Activated T-cell treated with anti-CD3 and anti-CD28 coated beads for 1 hour (primary cell): ENCODE results near the gene PHF20.
"Not testable (repeated sequence)": the region's sequence is repeated elsewhere in the genome, so short reads cannot be mapped to it uniquely, and the experiment has no call there.

ENCODE experiments used
- DNase-seq: peaks from one replicate; pipeline ENCODE4 v3.0.0-alpha.2; 2020; ENCODE audit warnings: low read depth

Gene PHF20

DNA sequence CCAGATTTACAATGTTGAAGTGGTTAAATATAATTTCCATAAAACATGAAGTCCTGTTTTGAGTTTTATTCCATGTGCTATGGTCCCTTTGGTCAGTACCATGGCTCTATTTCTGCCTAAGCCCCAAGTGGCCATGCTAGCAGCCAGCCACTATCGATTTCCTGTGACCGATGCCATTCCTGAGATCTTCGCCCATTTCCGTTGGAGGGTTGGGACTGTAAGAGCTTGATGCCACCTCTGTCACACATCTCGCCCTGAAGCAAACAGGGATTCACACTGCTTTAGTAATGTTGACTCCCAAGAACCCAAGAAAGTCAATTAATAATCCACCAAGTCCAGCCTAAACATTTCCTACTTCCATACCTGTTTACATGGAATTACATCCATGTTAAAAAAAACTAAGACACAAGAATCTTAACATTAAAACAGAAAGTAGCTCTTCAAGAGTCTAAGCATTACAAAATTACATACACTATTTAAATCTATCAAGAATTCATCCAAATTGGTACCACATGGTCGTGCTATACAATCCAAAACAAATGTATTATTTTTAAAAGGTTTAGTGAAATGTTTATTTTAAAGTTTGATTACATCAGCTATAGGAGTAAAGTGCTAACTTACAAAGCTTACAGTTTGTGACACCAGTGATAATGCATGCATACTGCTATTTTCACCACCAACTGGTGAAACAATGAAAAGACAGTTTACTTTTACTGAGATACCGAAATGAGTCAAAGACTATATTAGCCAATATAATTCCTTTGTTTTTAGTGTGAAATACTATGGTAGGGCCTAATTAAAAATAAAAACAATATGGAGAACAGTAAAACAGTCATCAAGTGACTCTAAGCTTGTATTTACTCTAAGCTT, 32.3 kb upstream of the PHF20 start:
- no peak for DNase-seq

GRCh38 chr20:35741892-35742740, 29.7 kb upstream of the PHF20 start, which contains the start of gene RBM39:
Gene RBM39 (minus strand): TSS chr20:35742260. CDS start chr20:35740874, 1,386 bp downstream.
- peak; percentile 97 for DNase-seq

GRCh38 chr20:35742741-35743523, 28.9 kb upstream of the PHF20 start:
- no peak for DNase-seq

GRCh38 chr20:35743693-35744491, 27.9 kb upstream of the PHF20 start:
- no peak for DNase-seq

GRCh38 chr20:35744492-35744841, 27.3 kb upstream of the PHF20 start:
- not testable (repeated sequence) for DNase-seq

DNA sequence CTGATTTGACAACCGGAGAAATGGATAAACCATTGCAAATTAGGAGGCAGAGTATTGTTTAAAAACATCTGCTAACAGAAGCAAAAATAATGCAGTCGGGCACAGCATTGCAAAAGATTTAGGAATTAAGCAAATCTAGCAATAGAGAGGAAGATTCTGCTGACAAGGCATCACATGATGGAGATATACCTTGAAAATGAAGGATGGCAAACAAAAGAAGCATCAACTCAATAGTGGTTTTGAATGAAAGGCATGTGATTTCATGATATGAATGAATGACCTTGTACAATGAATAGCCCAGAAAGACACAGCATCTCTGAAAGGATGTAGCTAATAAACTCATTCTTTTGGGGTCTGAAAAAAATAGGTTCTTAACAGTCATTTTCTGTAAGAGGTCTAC, 21.2 kb upstream of the PHF20 start:
- DNase-seq: no peak

DNA sequence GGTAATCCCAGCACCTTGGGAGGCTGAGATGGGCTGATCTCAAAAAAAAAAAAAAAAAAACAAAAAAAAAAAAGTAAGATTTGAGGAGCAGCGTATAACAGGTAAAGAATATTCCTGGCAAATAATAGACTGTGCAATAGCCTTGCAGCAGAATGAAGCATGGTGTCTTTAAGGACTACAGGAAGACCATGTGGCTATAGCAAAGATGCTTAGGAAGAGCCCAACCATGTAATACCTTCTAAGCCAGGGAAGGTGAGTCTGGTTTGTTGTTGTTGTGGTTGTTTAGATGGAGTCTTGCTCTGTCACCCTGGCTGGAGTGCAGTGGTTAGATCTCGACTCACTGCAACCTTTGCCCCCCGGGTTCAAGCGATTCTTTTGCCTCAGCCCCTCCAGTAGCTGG, 15.4 kb upstream of the PHF20 start:
- DNase-seq: no peak

DNA sequence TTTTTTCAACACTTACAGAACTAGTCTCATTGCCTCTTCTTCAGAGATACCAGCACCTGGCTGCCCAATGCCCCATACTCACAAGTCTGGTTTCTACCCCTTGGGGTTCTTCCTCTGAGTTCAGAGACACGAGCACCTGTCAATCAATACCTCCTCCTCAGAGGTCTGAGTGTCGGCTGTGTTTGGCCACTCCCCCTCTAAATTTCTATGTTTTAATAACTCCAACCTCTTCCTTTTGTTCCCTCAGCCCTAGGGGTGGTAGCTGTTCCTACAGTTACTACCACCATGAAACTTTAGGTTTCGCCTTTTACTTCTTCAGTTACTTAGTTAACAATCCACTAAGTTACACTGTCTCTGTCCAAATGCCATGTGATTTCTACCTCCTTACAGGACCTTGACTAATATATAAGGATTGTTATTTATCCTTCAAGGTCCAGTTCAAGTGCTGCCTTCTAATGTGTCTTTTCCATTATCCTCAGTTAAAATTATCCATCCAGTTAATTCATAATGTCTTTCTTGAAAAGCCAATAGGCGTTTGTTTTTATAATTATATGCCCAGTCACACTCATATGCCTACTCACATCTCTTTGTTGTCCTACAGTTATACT, 14.6 kb upstream of the PHF20 start:
- no peak for DNase-seq

DNA sequence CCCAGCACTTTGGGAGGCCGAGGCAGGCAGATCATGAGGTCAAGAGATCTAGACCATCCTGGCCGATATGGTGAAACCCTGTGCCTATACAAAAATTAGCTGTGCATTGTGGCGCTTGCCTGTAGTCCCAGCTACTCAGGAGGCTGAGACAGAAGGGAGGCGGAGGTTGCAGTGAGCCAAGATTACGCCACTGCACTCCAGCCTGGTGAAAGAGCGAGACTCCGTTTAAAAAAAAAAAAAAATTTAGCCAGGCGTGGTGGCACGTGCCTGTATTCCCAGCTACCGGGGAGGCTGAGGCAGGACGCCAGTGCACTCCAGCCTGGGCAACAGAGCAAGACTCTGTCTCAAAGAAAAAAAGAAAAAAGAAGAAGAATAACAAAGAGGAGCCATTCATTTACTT, 10.3 kb upstream of the PHF20 start:
- DNase-seq: not testable (repeated sequence)

DNA sequence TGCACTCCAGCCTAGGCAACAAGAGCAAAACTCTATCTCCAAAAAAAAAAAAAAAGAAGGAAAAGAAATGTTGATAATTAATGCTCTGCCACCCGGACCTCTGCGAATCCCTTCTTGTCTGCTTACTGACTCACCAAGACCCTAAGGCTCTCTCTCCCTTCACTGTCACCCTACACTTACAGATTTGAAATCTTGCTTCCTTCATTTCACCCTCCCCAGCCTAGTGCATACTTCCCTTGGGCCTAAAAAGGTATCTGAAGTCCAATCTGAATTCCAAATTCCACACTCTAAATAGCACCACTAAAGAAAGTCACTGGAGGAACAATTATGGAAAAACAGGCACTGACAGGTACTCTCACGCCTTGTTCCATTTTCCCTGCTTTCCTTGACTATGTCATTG, 9.4 kb upstream of the PHF20 start:
- DNase-seq: no peak

DNA sequence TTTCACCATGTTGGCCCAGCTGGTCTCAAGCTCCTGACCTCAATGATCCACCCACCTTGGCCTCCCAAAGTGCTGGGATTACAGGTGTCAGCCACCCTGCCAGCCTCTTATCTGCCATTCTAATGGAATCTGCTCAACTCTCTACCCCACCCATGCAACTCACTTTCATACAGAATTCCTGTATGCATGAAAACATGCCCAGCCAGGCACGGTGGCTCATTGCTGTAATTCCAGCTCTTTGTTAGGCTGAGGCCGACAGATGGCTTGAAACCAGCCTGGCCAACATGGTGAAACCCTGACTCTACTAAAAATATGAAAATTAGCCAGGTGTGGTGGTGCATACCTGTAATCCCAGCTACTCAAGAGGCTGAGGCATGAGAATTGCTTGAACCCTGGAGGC, 6.9 kb upstream of the PHF20 start:
- not testable (repeated sequence) for DNase-seq

GRCh38 chr20:35766843-35767242, 5.0 kb upstream of the PHF20 start:
- DNase-seq: no peak

DNA sequence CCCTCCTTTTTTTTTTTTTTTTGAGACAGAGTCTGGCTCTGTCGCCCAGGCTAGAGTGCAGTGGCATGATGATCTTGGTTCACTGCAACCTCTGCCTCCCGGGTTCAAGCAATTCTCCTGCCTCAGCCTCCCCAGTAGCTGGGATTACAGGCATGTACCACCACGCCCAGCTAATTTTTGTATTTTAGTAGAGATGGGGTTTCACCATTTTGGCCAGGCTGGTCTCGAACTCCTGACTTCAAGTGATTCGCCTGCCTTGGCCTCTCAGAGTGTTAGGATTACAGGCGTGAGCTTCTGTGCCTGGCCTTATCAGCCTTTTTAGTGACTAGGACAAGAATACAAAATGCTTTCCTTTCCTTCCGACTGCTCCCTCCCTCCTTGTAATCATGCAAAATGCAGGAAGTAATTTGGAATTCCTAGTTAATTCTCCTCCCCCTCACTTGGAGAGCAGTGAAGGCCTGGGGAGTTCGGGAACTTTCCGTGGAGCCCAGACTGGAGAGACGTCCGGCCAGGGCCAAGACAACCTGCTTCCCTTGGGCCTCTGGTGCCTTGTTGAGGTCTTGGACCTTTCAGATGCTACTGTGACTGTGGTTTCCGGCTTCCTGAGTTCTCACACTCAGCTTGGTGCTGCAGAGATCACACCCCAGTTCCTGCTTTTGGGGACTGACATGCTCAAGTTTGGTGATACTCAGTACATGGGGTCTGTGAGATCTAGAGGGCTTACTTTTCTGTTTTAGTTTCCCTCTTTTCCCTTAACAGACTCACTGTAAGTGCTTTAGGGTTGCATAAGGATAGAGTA, 3.9 kb upstream of the PHF20 start:
- peak; percentile 46 for DNase-seq

GRCh38 chr20:35768731-35769664, 2.8 kb upstream of the PHF20 start:
- no peak for DNase-seq

DNA sequence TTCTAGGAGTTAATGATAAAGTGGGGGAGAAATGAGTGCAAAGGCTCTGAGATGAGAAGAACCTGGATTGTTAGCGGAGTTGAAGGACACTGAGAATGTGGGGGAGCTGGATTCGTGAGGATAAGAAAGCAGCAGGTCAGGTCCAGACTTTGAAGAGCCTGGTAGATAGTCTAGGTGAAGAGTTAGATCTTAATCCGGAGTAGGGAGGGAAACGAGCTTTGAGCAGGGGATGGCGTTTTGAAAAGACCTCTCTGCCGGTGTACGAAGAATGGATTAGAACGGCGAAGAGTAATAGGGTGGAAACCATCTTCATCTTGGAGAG, 487 bp upstream of the PHF20 start:
- no peak for DNase-seq

DNA sequence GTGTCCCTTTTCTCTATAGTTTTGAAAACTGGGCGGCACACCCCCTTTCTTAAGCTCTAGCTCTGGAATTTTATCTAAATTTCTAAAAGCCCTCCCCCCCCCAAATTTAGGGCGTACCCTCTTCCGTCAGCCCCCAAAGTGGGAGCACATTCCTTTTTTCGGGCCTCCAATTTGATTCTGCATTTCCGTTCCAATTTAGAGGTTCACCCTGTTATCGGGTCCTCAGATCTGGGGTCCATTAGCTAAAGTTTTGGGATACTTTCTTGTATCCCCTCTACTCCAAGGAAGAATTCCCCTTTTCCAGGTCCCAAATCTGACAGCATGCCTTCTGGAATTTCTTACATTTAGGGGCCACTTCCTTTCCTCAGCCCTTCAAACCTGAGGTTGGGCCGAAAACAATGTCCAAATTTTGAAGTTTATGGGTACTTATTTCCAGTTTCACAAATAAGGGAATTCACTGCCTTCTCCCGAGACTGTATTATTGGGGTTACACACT, 796 bp downstream of the PHF20 start:
- no peak for DNase-seq

DNA sequence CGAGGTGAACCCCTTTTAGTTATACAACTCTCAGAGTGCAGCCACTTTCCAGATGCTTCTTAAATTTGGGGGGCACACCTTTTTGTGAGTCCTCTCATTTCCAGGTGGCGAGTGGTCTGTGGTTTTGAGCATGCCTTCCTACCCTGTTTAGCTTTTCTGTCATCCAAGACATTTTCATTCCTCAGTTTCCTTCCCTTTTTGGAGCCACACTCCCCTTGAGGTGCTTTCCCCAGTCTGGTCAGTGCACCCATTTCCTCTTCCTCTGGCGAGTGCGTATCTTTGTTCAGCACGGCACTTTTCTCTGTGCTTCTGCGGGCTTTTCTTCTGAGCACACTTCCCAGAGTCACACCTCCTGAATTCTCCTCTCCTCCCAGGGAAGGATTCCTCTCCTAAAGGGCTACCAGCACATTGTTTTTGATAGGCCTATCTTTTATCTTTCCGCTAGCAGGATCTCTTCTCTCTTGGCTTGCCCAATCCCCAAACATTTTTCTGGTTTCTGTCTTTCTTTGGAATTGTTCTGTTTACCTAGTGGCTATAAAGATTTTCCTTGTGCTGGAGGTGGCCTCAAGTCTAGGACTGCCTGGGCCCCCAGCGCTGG, 1.4 kb downstream of the PHF20 start:
- no peak for DNase-seq

DNA sequence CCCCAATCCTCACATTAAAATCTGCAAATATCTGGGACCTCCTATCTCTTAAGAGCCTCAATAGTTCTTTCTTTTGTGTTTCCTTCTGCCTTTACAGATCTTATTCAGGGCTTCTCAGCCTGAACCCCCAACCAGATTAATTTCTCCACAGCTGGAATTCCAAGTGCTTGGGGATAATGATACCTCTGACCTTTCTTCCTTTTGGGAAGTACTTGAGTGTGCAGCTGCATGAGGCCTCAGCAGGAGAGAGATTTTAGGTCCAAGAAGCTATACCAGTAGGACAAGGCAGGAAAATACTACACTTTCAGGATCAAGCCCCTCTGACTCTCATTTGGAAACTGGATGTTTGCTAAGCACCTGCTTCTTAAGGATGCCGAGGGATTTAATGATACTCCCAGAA, 2.6 kb downstream of the PHF20 start:
- no peak for DNase-seq
